Chondrocyte (in vitro differentiated cells): ENCODE data around the gene MBP. TPM values are rescaled to one million over a fixed set of nuclear protein-coding genes. Genes with fewer than 3 reads are reported as not detected.

ENCODE experiments used
- DNase-seq: peaks from one replicate; pipeline ENCODE4 v3.0.0; 2021; ENCODE audit warnings: mixed read lengths, low spot score
- H3K27ac Mint-ChIP-seq: one replicate; pipeline ENCODE4 v1.8.0; 2021; ENCODE audit warnings: mild to moderate bottlenecking, moderate library complexity, mixed read lengths; ENCODE audit not compliant: unreplicated experiment
- H3K27me3 Mint-ChIP-seq: 2 replicates; pipeline ENCODE4 v1.8.0; 2021; ENCODE audit warnings: low read depth, mixed read lengths
- H3K36me3 Mint-ChIP-seq: 2 replicates; pipeline ENCODE4 v1.8.0; 2021; ENCODE audit warnings: low read depth, mixed read lengths
- H3K4me1 Mint-ChIP-seq: 2 replicates; pipeline ENCODE4 v1.8.0; 2021; ENCODE audit warnings: low read depth, mild to moderate bottlenecking, mixed read lengths
- H3K4me3 Mint-ChIP-seq: one replicate; pipeline ENCODE4 v1.8.0; 2021; ENCODE audit warnings: mild to moderate bottlenecking, moderate library complexity, mixed read lengths; ENCODE audit not compliant: unreplicated experiment
- H3K9me3 Mint-ChIP-seq: 2 replicates; pipeline ENCODE4 v1.8.0; 2021; ENCODE audit warnings: low read depth, mixed read lengths
- total RNA-seq: library from RNA; stranded (reverse); gene quantifications from 3 replicates; pipeline ENCODE4 v1.2.1, GENCODE V29; 2021
- TF ChIP-seq, protein P1 (sequence below): fragments of 200-600 bp; sonication (generic); IDR thresholded peaks from 2 replicates; pipeline ENCODE4 v1.5.0; 2021; ENCODE audit warnings: antibody characterized with exemption, mild to moderate bottlenecking, moderate library complexity

Gene MBP
- total RNA-seq, 1 donor from 2014 or later, result 15.9 TPM

DNA sequence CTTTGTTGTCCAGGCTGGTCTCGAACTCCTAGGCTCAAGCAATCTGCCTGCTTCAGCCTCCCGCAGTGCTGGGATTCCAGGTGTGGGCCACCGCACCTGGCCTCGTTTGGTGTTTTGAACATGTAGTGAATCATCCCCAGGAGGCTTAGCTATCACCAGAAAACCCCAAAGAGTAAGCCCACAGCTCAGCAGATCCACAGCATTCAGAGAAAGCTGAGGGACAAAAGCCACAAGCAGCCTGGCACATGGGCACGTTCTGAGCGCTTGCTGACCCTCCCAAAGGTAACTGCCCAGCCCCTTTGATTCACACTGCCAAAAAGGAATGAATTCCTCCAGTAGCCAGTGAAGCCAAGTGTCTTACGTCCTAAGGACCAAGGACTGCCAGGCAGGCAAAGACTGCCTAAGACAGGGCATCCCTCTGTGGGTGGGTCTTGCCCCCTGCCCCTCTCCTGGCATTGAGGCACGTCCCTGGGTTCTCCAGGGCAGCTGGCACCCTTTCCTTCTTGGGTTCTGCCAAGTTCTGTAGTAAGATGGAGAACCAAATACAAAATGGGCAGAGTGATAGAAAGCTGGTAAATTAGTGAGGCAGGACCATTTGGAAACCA, 31.7 kb downstream of the MBP start:
- H3K27ac Mint-ChIP-seq, result peak overlapping the region; percentile 97
- no peak for DNase-seq
- H3K36me3 Mint-ChIP-seq, result peaks cover 2% of the 10 kb centered on the region
- TF ChIP-seq, protein P1, sequence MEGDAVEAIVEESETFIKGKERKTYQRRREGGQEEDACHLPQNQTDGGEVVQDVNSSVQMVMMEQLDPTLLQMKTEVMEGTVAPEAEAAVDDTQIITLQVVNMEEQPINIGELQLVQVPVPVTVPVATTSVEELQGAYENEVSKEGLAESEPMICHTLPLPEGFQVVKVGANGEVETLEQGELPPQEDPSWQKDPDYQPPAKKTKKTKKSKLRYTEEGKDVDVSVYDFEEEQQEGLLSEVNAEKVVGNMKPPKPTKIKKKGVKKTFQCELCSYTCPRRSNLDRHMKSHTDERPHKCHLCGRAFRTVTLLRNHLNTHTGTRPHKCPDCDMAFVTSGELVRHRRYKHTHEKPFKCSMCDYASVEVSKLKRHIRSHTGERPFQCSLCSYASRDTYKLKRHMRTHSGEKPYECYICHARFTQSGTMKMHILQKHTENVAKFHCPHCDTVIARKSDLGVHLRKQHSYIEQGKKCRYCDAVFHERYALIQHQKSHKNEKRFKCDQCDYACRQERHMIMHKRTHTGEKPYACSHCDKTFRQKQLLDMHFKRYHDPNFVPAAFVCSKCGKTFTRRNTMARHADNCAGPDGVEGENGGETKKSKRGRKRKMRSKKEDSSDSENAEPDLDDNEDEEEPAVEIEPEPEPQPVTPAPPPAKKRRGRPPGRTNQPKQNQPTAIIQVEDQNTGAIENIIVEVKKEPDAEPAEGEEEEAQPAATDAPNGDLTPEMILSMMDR, result no peak
- peak overlapping the region; percentile 54 for H3K4me3 Mint-ChIP-seq
- no peaks in the 10 kb centered on the region for H3K9me3 Mint-ChIP-seq
- peaks cover 91% of the 10 kb centered on the region for H3K4me1 Mint-ChIP-seq
- H3K27me3 Mint-ChIP-seq, result no peaks in the 10 kb centered on the region

DNA sequence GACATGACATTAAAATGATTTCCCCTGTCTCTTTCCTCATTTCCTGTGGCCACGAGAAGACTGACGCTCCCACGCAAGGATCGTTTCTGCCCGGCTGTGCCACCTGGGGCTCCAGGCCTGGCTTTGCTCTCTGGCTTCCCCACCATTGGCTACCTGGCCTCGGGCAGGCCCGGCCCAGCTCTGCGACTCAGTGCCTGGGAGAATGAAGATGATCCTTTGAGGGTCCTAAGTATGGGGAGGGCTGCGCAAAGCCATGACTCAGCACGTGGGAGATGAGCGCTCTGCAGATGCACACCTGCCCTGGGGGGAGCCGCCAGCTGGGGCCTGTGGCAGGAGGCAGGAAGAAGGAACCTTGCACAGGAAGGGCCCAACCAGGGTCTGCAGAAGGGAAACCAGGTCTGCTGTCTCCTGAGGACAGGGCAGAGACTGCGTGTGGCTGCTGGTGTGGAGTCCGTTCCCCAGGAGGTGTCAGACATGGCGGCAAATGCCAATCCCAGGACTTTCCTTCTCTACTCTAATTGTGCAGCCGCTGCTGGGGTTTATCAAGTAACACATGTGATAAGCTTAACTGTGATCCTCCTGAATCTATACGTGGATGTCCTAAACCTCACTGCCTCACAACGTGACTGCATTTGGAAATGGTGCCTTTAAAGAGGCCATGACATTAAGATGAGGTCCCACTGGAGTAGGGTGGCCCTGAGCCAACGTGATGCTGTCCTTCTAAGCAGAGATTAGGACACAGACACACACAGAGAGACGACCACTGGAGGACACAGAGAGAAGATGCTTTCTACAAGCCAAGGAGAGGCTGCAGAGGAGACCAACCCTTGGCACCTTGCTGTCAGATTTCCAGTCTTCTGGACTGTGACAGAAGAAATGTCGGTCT, 32.9 kb downstream of the MBP start:
- Mint-ChIP-seq H3K27ac (peak overlapping the region; percentile 27), H3K9me3 (no peaks in the 10 kb centered on the region), H3K27me3 (no peaks in the 10 kb centered on the region)

DNA sequence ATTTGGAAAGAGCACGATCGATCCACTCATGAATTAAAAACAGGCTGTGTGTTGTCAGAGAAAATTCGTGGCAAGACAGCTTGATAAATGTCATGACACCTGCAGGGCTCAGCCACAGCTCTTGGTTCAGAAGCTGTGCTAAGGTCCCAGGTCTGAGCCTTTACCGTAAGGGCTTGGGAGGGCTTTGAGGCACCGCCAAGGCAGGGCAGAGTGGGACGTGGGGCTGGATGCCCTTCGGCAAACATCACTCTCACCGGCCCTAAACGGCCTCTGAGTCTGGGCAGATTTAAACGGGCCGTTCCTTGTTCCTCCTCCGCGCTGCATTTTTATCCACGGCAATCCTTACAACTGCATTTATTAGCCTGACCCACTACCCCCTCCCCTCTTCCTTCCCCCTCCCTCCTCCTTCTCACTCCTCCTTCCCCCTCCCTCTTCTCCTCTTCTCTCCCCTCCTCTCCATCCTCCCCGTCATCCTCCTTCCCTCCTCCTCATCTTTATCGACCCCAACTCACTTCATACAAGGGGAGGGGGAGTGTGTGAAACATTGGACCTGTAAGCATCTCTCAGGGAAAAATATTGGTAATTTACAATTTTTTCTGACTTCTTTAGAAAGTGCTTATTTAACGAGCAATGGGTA, 33.9 kb downstream of the MBP start:
- TF ChIP-seq, protein P1, result no peak
- Mint-ChIP-seq H3K27ac (peak overlapping the region; percentile 57), H3K4me3 (peak overlapping the region; percentile 31), H3K36me3 (peaks cover 2% of the 10 kb centered on the region), H3K9me3 (no peaks in the 10 kb centered on the region), H3K4me1 (peaks cover 75% of the 10 kb centered on the region), H3K27me3 (no peaks in the 10 kb centered on the region)
- DNase-seq, result no peak

More for the DNA sequence above, 32.9 kb downstream of the MBP start:
- Mint-ChIP-seq H3K36me3 (peaks cover 2% of the 10 kb centered on the region), H3K4me1 (peaks cover 86% of the 10 kb centered on the region), H3K4me3 (no peak overlapping the region)
- no peak for DNase-seq
- TF ChIP-seq, protein P1, result no peak

DNA sequence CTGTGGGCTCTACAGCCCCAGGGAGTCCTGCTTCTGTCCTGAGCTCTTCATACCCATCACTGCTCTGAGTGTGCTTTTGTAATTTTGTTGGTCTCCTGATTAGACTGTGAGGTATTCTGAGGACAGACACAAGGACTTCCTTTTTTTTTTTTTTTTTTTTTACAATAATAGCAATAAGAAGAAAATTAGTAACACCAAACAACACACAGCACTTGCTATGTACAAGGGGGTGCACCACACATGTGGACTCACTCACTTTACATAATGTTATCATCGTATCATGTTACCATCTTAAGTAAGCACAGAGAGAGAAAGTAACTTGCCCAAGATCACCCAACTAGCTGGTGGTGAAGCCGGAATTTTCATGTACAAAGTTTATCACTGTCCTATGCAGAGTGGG, 34.6 kb downstream of the MBP start:
- TF ChIP-seq, protein P1, result no peak
- Mint-ChIP-seq H3K36me3 (peaks cover 2% of the 10 kb centered on the region), H3K27me3 (no peaks in the 10 kb centered on the region), H3K4me1 (peaks cover 69% of the 10 kb centered on the region), H3K27ac (peak overlapping the region; percentile 68), H3K4me3 (no peak overlapping the region), H3K9me3 (no peaks in the 10 kb centered on the region)
- no peak for DNase-seq
